ACHN (cell line): ENCODE measurements around the gene DUSP3.

Experiments used
- DNase-seq: peaks from one replicate; pipeline ENCODE4 v3.0.0-alpha.2; 2015
- in situ Hi-C: cut with HindIII; loops from 2 replicates; pipeline ENCODE4 v1.10.0; 2017; ENCODE audit warnings: low sequenced_read_pairs, low pct_ligation_motif_present, low pct_unique_long_range_greater_than_20kb

DUSP3 gene

DNA sequence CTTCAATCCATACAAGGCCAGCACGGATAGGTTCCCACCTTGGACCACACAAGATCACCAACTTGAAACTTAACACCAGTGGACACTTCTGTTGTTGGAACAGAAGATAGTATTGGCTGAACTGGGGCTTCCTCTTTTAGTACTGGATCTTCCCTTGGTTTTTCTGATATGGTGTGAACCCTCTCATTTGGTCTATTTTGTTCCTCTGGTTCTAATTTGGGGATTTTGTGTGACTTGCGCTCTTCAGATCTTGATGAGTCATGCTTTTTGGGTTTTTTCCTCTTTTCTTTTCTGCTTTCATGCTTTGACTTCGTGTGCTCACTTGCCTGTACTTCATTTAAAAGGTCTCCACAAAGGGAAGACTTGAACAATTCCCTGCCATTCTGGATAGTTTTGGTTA is 59.2 kb downstream of the DUSP3 start:
- no peak for DNase-seq
- in situ Hi-C loops = no loop called here

GRCh38 chr17:43718544-43718943 is 60.2 kb downstream of the DUSP3 start:
- DNase-seq = no peak

DNA sequence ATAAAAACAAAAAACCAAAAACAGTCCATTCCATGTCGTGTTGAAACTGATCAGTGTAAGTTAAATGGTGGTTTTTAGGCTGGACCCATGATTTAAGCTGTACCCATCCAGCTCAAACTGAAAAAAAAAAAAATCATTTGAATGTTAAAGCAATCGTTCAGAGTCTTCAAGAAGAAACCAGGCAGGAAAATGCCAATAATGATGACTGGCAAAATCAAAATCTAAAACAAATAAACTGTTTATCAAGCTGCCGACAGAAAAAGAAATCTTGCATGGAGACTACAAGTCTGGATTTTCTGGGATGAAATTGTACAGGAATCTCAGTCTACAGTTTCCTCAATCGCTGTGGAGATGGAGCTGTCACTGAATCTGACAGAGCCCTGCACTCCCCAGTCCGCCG is 60.9 kb downstream of the DUSP3 start:
- in situ Hi-C loops = no loop called here
- DNase-seq = no peak

More at GRCh38 chr17:43718544-43718943, 60.2 kb downstream of the DUSP3 start:
- in situ Hi-C loops = no loop called here
